Measurements from ENCODE around the gene NUBP2.

The NUBP2 gene

GRCh38 chr16:1812732-1813163, 30.0 kb downstream of the NUBP2 start:
- peak; percentile 64 for DNase-seq

GRCh38 chr16:1815461-1815860, 32.7 kb downstream of the NUBP2 start:
- no peak for DNase-seq

- DNase-seq = no peak
These were observed 33.9 kb downstream of the NUBP2 start for GRCh38 chr16:1816396-1817275.

DNA sequence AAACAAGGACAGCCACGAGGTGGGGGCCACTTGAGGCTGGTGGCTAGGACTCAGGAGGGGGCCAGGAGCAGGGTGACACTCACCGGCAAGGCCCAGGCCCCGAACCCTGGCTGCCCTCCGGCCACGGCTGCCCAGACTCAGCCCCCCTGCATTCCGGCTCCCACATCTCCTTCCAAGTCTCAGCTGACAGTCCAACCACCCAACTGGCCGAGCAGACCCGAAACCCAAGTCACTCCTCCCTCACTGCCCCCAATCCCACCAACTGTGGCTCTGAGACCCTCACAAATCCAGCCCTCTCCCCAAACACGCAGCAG, 34.5 kb downstream of the NUBP2 start:
- no peak for DNase-seq

DNA sequence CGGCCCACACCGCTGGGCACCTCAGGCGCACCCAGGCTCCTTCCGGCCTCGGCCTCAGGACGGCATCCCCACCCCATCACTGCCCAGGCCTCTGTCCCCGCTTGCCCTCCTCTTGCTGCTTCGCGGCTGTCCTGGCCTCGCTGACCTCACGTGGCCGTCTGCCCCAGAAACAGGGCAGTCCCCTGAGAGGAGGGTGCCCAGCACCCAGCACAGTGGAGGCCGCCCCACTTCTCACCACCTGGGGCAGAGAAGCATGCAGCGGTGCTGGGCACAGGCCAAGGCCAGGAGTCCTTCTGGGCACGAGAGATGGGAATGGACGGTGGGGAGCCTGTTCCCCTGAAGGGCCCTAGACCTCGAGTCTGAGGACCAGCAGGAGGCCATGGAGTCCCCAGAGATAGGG, 35.0 kb downstream of the NUBP2 start:
- DNase-seq = no peak

GRCh38 chr16:1818204-1818872, 35.6 kb downstream of the NUBP2 start:
- no peak for DNase-seq

- DNase-seq = no peak
These were observed 36.2 kb downstream of the NUBP2 start for GRCh38 chr16:1818873-1819525.

GRCh38 chr16:1819611-1820010, 36.9 kb downstream of the NUBP2 start:
- DNase-seq = no peak

DNA sequence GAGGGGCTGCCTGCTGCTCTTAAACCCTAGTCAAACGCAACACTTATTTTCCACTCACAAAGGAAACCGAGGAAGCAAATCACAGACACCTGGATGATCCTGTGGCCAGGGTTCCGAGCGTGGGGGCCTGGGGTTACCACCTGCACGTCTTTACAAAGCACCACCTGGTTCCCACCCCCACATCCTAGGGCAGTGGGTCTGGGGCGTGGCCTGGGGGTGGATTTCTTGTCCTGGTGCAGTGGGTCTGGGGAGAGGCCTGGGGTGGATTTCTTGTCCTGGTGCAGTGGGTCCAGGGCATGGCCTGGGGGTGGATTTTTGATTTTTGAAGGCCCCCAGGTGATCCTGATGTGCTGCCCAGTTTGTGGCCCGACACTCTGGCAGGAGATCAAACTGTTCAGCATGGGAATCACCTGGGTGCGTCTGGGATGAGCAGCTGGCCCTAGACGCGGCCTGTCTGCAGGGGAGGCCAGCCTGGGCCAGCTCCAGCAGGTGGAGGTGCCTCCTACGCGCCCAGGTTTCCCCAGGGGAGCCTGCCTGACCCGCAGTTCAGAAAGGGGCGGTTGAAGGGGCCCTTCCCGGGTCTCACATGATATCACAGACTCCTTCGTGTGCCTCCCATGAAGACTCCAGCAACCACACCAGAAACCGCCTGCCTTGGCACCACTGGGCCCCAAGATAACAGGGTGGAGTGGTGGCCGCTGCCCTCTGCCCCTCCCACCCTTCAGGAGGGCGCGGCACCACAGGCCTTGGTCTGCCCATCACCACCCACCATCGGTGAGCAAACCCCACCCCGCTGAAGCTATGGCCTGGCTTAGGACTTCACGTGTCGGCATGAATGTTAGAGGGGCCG, 37.6 kb downstream of the NUBP2 start:
- no peak for DNase-seq

DNA sequence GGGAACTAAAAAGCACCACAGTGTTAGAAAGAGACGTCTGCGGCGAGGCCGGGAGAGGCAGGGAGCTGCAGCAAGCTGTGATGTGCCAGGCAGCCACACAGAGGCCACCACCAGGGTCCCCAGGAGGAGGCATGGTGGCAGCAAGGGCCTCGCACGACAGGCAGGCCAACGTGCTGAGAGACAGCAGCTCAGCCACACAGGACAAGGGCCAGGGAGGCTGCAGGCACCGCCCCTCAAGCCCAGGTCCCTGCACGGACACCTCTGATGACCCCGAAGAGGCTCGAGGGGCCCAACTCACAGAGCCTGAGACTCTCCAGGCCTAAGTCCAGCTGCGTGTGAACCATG, 38.2 kb downstream of the NUBP2 start:
- no peak for DNase-seq

- DNase-seq = no peak
These were observed 39.3 kb downstream of the NUBP2 start for GRCh38 chr16:1821861-1822611.

- no peak for DNase-seq
These were observed 40.0 kb downstream of the NUBP2 start for GRCh38 chr16:1822801-1823200.

DNA sequence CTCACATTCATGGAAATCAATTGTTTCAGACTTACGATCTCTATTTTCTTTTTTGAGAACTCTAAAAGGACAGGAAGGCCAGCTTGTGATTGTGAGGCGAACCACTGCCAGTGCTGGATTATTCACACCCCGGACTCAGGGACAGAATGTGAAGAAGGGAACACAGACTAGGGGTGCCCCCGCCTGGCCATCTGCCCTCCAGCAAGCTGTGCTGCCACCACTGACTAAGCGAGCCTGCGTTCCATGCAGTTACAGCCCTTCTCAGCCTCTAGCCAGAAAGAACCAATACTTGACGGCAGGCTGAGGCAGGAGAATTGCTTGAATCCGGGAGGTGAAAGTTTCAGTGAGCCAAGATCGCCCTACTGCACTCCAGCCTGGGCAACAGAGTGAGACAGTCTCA, 41.1 kb downstream of the NUBP2 start:
- no peak for DNase-seq

DNA sequence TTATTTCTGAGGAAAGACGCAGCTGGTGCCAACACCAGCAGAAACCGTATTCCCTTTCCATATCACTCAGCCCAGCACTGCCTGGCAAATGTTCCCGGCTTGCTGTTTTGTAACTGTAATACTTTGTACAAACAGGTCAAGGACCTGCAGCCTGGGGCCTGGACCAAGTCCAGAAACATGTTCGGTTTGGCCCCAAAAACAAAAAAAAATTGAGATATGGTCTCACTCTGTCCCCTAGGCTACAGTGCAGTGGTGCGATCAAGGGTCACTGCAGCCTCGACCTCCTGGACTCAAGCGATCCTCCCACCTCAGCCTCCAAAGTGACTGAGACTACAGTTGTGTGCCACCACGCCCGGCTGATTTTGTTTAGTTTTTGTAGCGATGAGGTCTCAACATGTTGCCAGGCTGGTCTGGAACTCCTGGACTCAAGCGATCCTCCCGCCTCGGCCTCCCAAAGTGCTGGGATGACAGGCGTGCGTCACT, 42.7 kb downstream of the NUBP2 start:
- no peak for DNase-seq

GRCh38 chr16:1825864-1826690, 43.3 kb downstream of the NUBP2 start:
- DNase-seq = peak; percentile 69

DNA sequence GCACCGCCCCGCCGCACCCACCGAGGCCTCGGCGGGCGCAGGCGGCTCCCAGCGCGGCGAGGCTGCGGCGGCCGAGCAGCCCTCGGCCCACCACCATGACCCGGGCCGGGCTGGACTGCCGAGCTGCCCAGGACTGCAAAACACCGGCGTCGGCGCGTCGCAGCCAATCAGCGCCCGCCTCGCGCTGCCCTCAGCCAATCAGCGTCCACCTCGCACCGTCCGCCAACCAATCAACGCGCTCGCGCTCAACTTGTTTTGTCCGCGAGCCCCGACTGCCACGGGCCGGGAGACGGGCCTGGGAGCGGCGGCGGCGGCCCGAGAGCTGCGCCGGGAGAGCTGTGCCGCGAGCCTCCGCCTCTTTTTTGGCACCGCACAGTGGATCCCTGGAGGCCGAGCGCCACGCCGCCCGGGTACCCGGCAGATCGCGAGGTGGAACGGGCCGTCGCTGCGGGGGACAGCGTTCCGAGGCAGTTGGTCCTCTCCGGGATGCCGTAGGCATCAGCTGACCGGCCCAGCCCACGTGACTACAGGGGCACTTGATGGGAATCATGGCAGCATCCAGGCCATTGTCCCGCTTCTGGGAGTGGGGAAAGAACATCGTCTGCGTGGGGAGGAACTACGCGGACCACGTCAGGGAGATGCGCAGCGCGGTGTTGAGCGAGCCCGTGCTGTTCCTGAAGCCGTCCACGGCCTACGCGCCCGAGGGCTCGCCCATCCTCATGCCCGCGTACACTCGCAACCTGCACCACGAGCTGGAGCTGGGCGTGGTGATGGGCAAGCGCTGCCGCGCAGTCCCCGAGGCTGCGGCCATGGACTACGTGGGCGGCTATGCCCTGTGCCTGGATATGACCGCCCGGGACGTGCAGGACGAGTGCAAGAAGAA, 44.2 kb downstream of the NUBP2 start, which contains the start of the genes FAHD1 and HAGH:
TSS of gene FAHD1 (plus strand) at position 516 of the 883 bp plus-strand sequence. CDS start at position 549, 33 bp downstream.
TSS of gene HAGH (minus strand) at position 135 of the 883 bp plus-strand sequence. CDS start at position 97, 38 bp downstream.
- DNase-seq = peak; percentile 84

DNA sequence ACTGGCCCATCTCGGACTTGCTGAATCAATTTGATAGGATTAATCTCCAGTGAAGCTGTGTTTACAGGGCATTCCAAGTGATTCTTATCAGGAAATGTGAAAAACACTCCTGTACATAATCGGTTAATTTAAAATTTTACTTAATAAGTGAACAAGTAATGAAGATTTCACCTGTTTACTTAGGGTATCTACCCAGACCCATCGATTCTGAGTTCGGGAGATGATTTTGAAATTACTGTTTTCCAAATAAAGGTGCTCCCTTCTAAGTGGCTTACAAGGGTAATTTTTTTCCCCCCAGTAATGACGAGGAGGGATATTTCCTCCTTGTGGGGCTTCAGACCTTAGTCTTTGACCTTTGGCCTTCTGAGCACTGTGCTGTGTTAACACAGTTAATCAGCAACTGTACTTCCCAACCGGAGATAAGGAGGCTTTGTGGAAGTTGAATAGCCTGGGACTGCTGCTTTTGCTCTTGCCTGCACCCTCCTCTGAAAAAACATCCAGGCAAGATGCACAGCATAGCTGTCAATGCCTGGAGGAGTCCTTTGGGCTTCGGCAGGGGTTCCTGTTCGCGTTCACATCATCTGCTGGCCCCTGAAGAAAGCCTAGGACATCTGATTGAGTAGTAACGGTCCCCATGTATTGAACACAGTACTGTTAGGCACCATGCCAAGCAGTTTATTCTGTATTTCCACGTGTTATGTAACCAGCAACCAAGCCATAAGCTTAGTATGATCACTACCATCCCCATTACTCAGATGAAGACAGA, 46.1 kb downstream of the NUBP2 start:
- no peak for DNase-seq

DNA sequence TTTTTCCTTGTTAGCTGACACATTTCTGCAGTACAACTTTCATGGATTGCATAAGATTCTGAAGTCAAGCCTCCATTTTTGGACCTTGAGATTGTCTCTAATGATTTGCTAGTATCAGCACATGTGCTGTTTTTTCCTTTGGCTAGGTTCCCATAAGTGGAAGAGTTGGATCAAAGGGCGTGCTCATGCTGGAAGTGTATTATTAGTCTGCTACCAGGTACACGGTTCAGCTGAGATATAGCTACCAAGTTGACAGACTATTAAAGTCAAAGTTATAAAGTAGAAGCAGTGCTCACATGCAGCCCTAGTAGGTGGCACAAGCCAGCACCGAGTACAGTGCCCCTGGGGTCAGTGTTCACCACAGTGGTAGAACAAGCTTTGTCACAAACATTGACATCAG, 47.5 kb downstream of the NUBP2 start:
- DNase-seq = no peak
